MCF 10A (cell line): ENCODE measurements around the gene SEC22C. TPM values are rescaled to one million over a fixed set of nuclear protein-coding genes. Genes with fewer than 3 reads are reported as not detected.
"Not testable (repeated sequence)": the region's sequence is repeated elsewhere in the genome, so short reads cannot be mapped to it uniquely, and the experiment has no call there.

Source experiments
- BruUV-seq: library from RNA; stranded (reverse); fragments of 400-500 nt; replicated peaks from 2 replicates; lab custom pipeline; 2021; lab: Mats Ljungman, UMichigan
- CTCF ChIA-PET: fragments of 300-600 bp; sonication (Branson Sonifier 250); formaldehyde crosslinking; extraction: SDS; loops from one replicate; lab custom pipeline; 2021; ENCODE audit warnings: antibody characterized with exemption, inconsistent platforms; lab: Yijun Ruan, JAX
- POLR2A ChIA-PET: fragments of 300-600, 350-650 bp; sonication (Branson Sonifier 250); formaldehyde crosslinking; extraction: SDS; loops from one replicate; lab custom pipeline; 2020; ENCODE audit warnings: antibody characterized with exemption, inconsistent platforms; lab: Yijun Ruan, JAX
- DNase-seq: peaks from one replicate; pipeline ENCODE4 v3.0.0-alpha.2; 2018; ENCODE audit not compliant: unreplicated experiment
- H3K27ac Mint-ChIP-seq: one replicate; pipeline ENCODE4 v1.8.0; 2022; ENCODE audit warnings: mild to moderate bottlenecking, low read depth, mixed read lengths; ENCODE audit not compliant: unreplicated experiment
- H3K27me3 Mint-ChIP-seq: one replicate; pipeline ENCODE4 v1.8.0; 2022; ENCODE audit warnings: mixed read lengths; ENCODE audit not compliant: insufficient read depth, unreplicated experiment
- H3K36me3 Mint-ChIP-seq: one replicate; pipeline ENCODE4 v1.8.0; 2022; ENCODE audit warnings: mild to moderate bottlenecking, moderate library complexity, mixed read lengths; ENCODE audit not compliant: insufficient read depth, unreplicated experiment
- H3K4me1 Mint-ChIP-seq: one replicate; pipeline ENCODE4 v1.8.0; 2022; ENCODE audit warnings: mixed read lengths; ENCODE audit not compliant: insufficient read depth, unreplicated experiment
- H3K4me3 Mint-ChIP-seq: one replicate; pipeline ENCODE4 v1.8.0; 2022; ENCODE audit warnings: mild to moderate bottlenecking, moderate library complexity, mixed read lengths; ENCODE audit not compliant: unreplicated experiment
- H3K9me3 Mint-ChIP-seq: one replicate; pipeline ENCODE4 v1.8.0; 2022; ENCODE audit warnings: mixed read lengths; ENCODE audit not compliant: unreplicated experiment
- CTCF ChIP-seq: fragments of 200-600 bp; IDR thresholded peaks from one replicate; pipeline ENCODE4 v1.8.0; 2022; ENCODE audit warnings: antibody characterized with exemption, mild to moderate bottlenecking; ENCODE audit not compliant: unreplicated experiment
- intact Hi-C: fragments of 100-400 bp; cut with micrococcal nuclease; formaldehyde crosslinking; loops from 2 replicates; pipeline ENCODE4 v1.14.1; 2022
- total RNA-seq: library from RNA; stranded (reverse); gene quantifications from 2 replicates; pipeline ENCODE4 v1.2.3, GENCODE V29; 2022

Gene SEC22C
- total RNA-seq, 1 experiment from 2014 or later = 55.7 TPM

GRCh38 chr3:42588625-42589024 lies 6.9 kb upstream of the SEC22C start:
- Mint-ChIP-seq H3K4me3 (no peak overlapping the region), H3K27me3 (no peaks in the 10 kb centered on the region), H3K9me3 (no peaks in the 10 kb centered on the region), H3K27ac (no peak overlapping the region), H3K4me1 (peaks cover 9% of the 10 kb centered on the region), H3K36me3 (peaks cover 14% of the 10 kb centered on the region)
- POLR2A ChIA-PET = interaction anchor here (0.7 to 3.9 kb wide), 4 partner anchors 9 to 41 kb away, joined by 3 to 94 read pairs (median 6); partner anchors contain the start of gene NKTR
- no TSS peak for BruUV-seq
- intact Hi-C loops = no loop called here
- TF ChIP-seq CTCF = no peak
- CTCF ChIA-PET = interaction anchor here (0.9 kb wide), 1 partner anchor 15 kb away, joined by 4 read pairs; no protein-coding TSS in a partner anchor
- DNase-seq = no peak

- H3K4me3 Mint-ChIP-seq = peak overlapping the region; percentile 78
- peaks cover 16% of the 10 kb centered on the region for H3K36me3 Mint-ChIP-seq
- intact Hi-C loops = loop anchor here (1.0 to 5.0 kb wide), 4 partner anchors 8 to 250 kb away; partner anchors contain the start of gene SS18L2
- ChIA-PET CTCF (interaction anchor here (0.6 to 3.8 kb wide), 16 partner anchors 8 to 960 kb away, joined by 3 to 30 read pairs (median 4); partner anchors contain the start of genes NKTR and SS18L2), POLR2A (interaction anchor here (0.5 to 3.8 kb wide), 21 partner anchors 8 to 403 kb away, joined by 3 to 101 read pairs (median 4); partner anchors contain the start of genes HIGD1A, NKTR and SS18L2)
- peaks cover 29% of the 10 kb centered on the region for H3K4me1 Mint-ChIP-seq
- no peak for TF ChIP-seq CTCF
- peak overlapping the region; percentile 66 for H3K27ac Mint-ChIP-seq
- TSS peak; percentile 69 for BruUV-seq
- no peak for DNase-seq
- H3K27me3 Mint-ChIP-seq = no peaks in the 10 kb centered on the region
- H3K9me3 Mint-ChIP-seq = no peaks in the 10 kb centered on the region
Observed at GRCh38 chr3:42582474-42583070, 805 bp upstream of the SEC22C start.

- CTCF ChIA-PET = interaction anchor here (0.6 to 3.8 kb wide), 12 partner anchors 10 to 250 kb away, joined by 3 to 30 read pairs (median 3); partner anchors contain the start of gene NKTR
- intact Hi-C loops = loop anchor here (5.0 kb wide), 1 partner anchor 251 kb away; no protein-coding TSS in a partner anchor
- Mint-ChIP-seq H3K4me1 (peaks cover 29% of the 10 kb centered on the region), H3K9me3 (peaks cover 1% of the 10 kb centered on the region), H3K27me3 (no peaks in the 10 kb centered on the region), H3K36me3 (peaks cover 20% of the 10 kb centered on the region), H3K27ac (peak overlapping the region; percentile 66), H3K4me3 (peak overlapping the region; percentile 78)
- BruUV-seq = no TSS peak
- POLR2A ChIA-PET = interaction anchor here (0.6 to 3.8 kb wide), 15 partner anchors 10 to 241 kb away, joined by 3 to 101 read pairs (median 5); partner anchors contain the start of genes NKTR, SS18L2 and ZBTB47
- no peak for TF ChIP-seq CTCF
- no peak for DNase-seq
Observed at GRCh38 chr3:42581400-42581708, 413 bp downstream of the SEC22C start.

GRCh38 chr3:42579346-42579745 lies 2.4 kb downstream of the SEC22C start:
- H3K4me3 Mint-ChIP-seq = peak overlapping the region; percentile 78
- peaks cover 30% of the 10 kb centered on the region for H3K36me3 Mint-ChIP-seq
- BruUV-seq, H3K27ac Mint-ChIP-seq, DNase-seq, H3K27me3 Mint-ChIP-seq, H3K9me3 Mint-ChIP-seq, intact Hi-C loops: not testable (repeated sequence)
- POLR2A ChIA-PET = interaction anchor here (1.0 kb wide), 1 partner anchor 11 kb away, joined by 3 read pairs; the partner anchor contains the start of gene SS18L2
- CTCF ChIA-PET = interaction anchor here (0.6 to 1.3 kb wide), 6 partner anchors 11 to 173 kb away, joined by 3 to 5 read pairs (median 4); partner anchors contain the start of genes NKTR and SS18L2
- H3K4me1 Mint-ChIP-seq = peaks cover 29% of the 10 kb centered on the region
